Aorta (tissue), 5 donors: ENCODE data around the gene FATE1. TPM values are rescaled to one million over a fixed set of nuclear protein-coding genes. Genes with fewer than 3 reads are reported as not detected.
"Not testable (repeated sequence)": the region's sequence is repeated elsewhere in the genome, so short reads cannot be mapped to it uniquely, and the experiment has no call there.

Experiments
- ATAC-seq: fragments of 200-7000 bp; cut with Tn5 transposase; one replicate; pipeline ENCODE4 v1.9.1; 2022; ENCODE audit warnings: moderate library complexity; ENCODE audit not compliant: low FRiP score
- DNase-seq, 2 donors: peaks; one replicate each; pipeline ENCODE4 v3.0.0-alpha.2; 2020
- H3K27ac ChIP-seq, 2 donors: one replicate each; pipeline ENCODE4 v1.5.1; 2013; ENCODE audit warnings: low read length in 2 of 2, mild to moderate bottlenecking in 2 of 2, moderate library complexity in 2 of 2, control low read depth in 1 of 2, inconsistent platforms in 1 of 2, low read depth in 1 of 2
- H3K27me3 ChIP-seq, 2 donors: one replicate each; pipeline ENCODE4 v1.6.1; 2013; ENCODE audit warnings: control low read depth in 1 of 2, low read length in 1 of 2, mild to moderate bottlenecking in 1 of 2, moderate library complexity in 1 of 2; ENCODE audit not compliant: insufficient read depth in 2 of 2, control insufficient read depth in 1 of 2
- H3K36me3 ChIP-seq, 2 donors: one replicate each; pipeline ENCODE4 v1.6.1; 2013; ENCODE audit warnings: control low read depth in 1 of 2, low read length in 1 of 2, mild to moderate bottlenecking in 1 of 2; ENCODE audit not compliant: insufficient read depth in 2 of 2, control insufficient read depth in 1 of 2
- H3K4me1 ChIP-seq, 2 donors: one replicate each; pipeline ENCODE4 v1.6.1; 2013; ENCODE audit warnings: low read length in 2 of 2, control low read depth in 1 of 2, mild to moderate bottlenecking in 1 of 2, moderate library complexity in 1 of 2; ENCODE audit not compliant: insufficient read depth in 2 of 2, control insufficient read depth in 1 of 2
- H3K4me3 ChIP-seq, 2 donors: one replicate each; pipeline ENCODE4 v1.5.1; 2013; ENCODE audit warnings: low read length in 2 of 2, control low read depth in 1 of 2, mild to moderate bottlenecking in 1 of 2
- H3K9me3 ChIP-seq: one replicate; pipeline ENCODE4 v1.6.1; 2013; ENCODE audit warnings: mild to moderate bottlenecking, low read length; ENCODE audit not compliant: control insufficient read depth
- WGBS, 2 donors: extraction: QIAGEN DNeasy Blood & Tissue Kit; methylation state at CpG; one replicate each; pipeline ENCODE4 v1.1.7; 2013; 5-methylcytosine and 5-hydroxymethylcytosine counted together
- intact Hi-C, 2 donors: fragments of 100-400 bp; cut with DNase I; formaldehyde crosslinking; loops; one replicate each; pipeline versions ENCODE4 v1.14.2 to v1.15.0; 2022
- polyA plus RNA-seq, 2 donors: library from polyadenylated mRNA; stranded (reverse); fragments of 200-250 nt; gene quantifications; one replicate each; pipeline ENCODE4 v1.2.3, GENCODE V29; 2013
- total RNA-seq, 2 donors: library from RNA; stranded (reverse); fragmentation: NEBNext Ultra II Directional; extraction: Animal tissue kit (Norgen Biotek cat#: 25700); gene quantifications; one replicate each; pipeline ENCODE4 v1.2.1, GENCODE V29; 2021
- donor health status: healthy with polysubstance abuse.
- donor health status: Bipolar disorder and iron deficiency.
- donor health status: DM: no; HTN: no; CAD: no.
- donor health status: DM: no; HTN: no; CAD: no.
- donor health status: DM: yes; HTN: yes; CAD: no.

FATE1 gene
- total and polyA plus RNA-seq, 4 donors: not detected

DNA sequence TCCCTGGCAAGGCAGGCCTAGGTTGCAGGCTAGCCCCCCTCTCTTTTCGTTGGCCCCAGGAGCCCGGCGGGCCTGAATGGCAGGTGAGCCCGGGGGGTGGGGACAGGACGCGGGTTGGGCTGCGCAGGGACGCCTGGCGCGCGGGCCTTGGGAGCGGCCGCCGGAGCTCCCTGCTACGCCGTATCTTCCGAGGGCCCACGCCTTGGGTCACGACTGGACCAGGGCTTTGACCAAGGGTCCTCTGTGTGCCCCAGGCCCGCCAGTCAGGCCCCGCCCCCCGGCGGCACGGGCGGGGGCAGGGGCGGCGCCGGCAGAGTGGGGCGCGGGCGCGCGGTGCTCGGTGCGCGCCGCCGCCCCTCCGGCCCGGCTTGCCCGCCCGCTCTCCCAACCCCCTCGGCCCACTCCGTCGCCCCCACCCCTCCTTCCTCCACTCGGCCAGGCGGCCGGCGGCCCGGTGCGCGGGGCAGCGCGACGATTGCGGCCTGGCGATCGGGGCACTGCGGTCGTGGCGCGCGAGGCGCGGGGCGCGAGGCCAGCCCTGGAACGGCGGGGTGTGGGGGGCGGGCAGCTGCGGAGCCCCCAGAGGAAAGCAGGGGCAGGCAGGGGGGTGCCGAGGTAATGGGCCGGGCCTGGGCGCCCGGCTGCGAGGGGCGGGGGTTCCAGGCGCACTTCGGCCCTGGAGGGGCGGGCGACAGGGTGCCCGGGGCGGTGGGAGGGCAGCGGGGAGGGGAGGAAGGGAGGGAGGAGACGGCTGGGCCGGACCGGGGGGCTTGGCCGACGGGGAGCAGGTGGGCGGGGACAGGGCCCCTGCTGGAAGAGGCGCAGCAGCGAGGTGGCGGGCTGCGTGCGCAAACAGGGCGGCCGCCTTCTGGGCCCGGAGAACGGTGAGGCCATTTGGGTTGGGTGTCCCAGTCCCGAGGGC, 20.9 kb upstream of the FATE1 start, which contains the start of gene PRRG3:
Gene PRRG3, plus strand, starts transcription at position 798 of the 922 bp plus-strand sequence. CDS start 3,357 bp downstream, outside the sequence.
- WGBS, 2 donors: 2 to 28% methylated on average over 22 to 99 of the region's 100 CpGs
- H3K27me3 ChIP-seq: no peaks in the 10 kb centered on the region
- peaks cover 1% of the 10 kb centered on the region for H3K9me3 ChIP-seq
- H3K27ac ChIP-seq: no peak within 1 kb of the TSS
- no peak within 1 kb of the TSS for H3K4me3 ChIP-seq
- DNase-seq: no peak
- intact Hi-C loops: no loop called here
- H3K36me3 ChIP-seq: no peaks in the 10 kb centered on the region
- no peak for ATAC-seq
- H3K4me1 ChIP-seq: no peaks in the 10 kb centered on the region

DNA sequence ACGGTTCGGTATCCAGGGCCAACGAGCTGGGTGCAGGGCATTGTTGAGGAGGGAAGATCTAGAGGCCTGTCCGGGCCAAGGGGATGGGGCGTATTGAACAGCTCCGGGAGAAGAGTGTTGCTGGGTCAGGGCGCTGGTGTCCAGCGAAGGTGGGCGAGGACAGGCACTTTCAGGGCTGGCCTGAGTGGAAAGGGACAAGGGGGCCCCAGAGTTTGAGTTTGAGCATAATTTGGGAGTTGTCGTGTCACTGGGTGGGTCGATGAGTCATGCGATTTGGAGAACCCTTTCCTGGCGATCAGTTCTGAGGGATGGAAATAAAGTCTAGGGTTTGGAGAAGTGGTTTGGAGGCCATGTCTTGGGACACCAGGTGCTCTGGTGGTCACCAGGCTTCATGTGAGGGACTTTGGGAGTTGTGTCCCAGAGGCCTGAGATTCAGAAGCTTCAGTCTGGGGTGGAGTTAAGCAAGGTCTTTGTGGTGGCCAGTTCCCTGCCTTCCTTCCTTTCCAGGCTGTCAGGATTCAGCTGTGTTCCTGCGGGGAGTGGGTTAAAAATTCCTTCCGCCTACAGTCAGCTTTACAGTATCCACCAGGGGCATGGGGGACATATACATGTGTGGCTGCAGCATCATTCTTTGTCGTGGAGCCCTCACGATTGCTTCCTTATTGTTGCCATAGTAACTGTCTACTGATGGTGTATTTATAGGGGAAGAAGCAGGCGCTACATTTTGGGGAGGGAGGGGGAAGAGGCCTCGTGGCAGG, 20.1 kb upstream of the FATE1 start:
- Histone ChIP-seq H3K27me3 (no peaks in the 10 kb centered on the region), H3K4me3 (no peak overlapping the region), H3K4me1 (no peaks in the 10 kb centered on the region), H3K27ac (no peak overlapping the region), H3K36me3 (no peaks in the 10 kb centered on the region), H3K9me3 (peaks cover 1% of the 10 kb centered on the region)
- DNase-seq: no peak
- peak; percentile 5 for ATAC-seq
- 26 to 46% methylated on average over 19 of the region's 19 CpGs for WGBS, 2 donors
- intact Hi-C loops: no loop called here

GRCh38 chrX:151697082-151697481, 18.8 kb upstream of the FATE1 start:
- H3K4me1 ChIP-seq, H3K9me3 ChIP-seq, H3K27ac ChIP-seq, ATAC-seq, H3K36me3 ChIP-seq, H3K27me3 ChIP-seq, DNase-seq, intact Hi-C loops, H3K4me3 ChIP-seq: not testable (repeated sequence)
- WGBS, 2 donors: 93 to 95% methylated on average over 8 of the region's 8 CpGs

GRCh38 chrX:151697522-151697921, 18.3 kb upstream of the FATE1 start:
- intact Hi-C loops: no loop called here
- no peaks in the 10 kb centered on the region for H3K27me3 ChIP-seq
- peaks cover 1% of the 10 kb centered on the region for H3K9me3 ChIP-seq
- no peaks in the 10 kb centered on the region for H3K4me1 ChIP-seq
- no peak overlapping the region for H3K4me3 ChIP-seq
- H3K27ac ChIP-seq: no peak overlapping the region
- 59 to 75% methylated on average over 4 of the region's 4 CpGs for WGBS, 2 donors
- no peak for ATAC-seq
- H3K36me3 ChIP-seq: no peaks in the 10 kb centered on the region
- DNase-seq: no peak

DNA sequence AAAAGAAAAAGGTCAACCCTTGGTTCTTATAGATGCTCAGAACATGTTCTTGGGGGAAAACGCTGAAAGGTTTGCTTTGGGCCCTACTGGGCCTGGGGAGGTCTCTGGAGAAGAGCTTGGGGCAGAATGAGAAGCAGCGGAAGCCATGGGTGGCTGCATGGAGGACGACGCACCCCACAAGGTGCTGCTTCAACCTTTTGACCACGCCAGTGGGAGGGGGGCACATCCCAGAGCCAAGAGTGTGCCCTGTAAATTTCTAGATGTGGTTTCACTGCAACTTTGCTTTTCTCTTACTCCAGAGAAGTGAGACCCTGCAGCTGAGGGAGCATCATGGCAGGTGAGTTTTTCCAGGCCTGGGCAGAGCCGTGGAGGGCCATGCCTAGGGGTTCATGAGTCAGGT, 17.4 kb upstream of the FATE1 start:
- no peaks in the 10 kb centered on the region for H3K27me3 ChIP-seq
- intact Hi-C loops: no loop called here
- no peak overlapping the region for H3K27ac ChIP-seq
- H3K36me3 ChIP-seq: no peaks in the 10 kb centered on the region
- no peak overlapping the region for H3K4me3 ChIP-seq
- H3K4me1 ChIP-seq: no peaks in the 10 kb centered on the region
- 70 to 93% methylated on average over 6 of the region's 6 CpGs for WGBS, 2 donors
- no peaks in the 10 kb centered on the region for H3K9me3 ChIP-seq
- DNase-seq (no peak), ATAC-seq (no peak)

GRCh38 chrX:151699746-151700145, 16.1 kb upstream of the FATE1 start:
- DNase-seq (no peak), ATAC-seq (no peak)
- no peaks in the 10 kb centered on the region for H3K9me3 ChIP-seq
- intact Hi-C loops: no loop called here
- no peaks in the 10 kb centered on the region for H3K4me1 ChIP-seq
- H3K4me3 ChIP-seq: no peak overlapping the region
- H3K27ac ChIP-seq: no peak overlapping the region
- WGBS, 2 donors: 85 to 95% methylated on average over 9 of the region's 9 CpGs
- no peaks in the 10 kb centered on the region for H3K27me3 ChIP-seq
- no peaks in the 10 kb centered on the region for H3K36me3 ChIP-seq

GRCh38 chrX:151700581-151700980, 15.3 kb upstream of the FATE1 start:
- no peak for DNase-seq
- H3K36me3 ChIP-seq: no peaks in the 10 kb centered on the region
- H3K4me3 ChIP-seq: no peak overlapping the region
- WGBS, 2 donors: 88 to 95% methylated on average over 15 to 16 of the region's 16 CpGs
- ATAC-seq: no peak
- intact Hi-C loops: no loop called here
- no peaks in the 10 kb centered on the region for H3K4me1 ChIP-seq
- no peak overlapping the region for H3K27ac ChIP-seq
- no peaks in the 10 kb centered on the region for H3K9me3 ChIP-seq
- H3K27me3 ChIP-seq: no peaks in the 10 kb centered on the region

GRCh38 chrX:151701071-151701470, 14.8 kb upstream of the FATE1 start:
- intact Hi-C loops: no loop called here
- 96 to 98% methylated on average over 4 of the region's 4 CpGs for WGBS, 2 donors
- Histone ChIP-seq H3K9me3 (no peaks in the 10 kb centered on the region), H3K27me3 (no peaks in the 10 kb centered on the region), H3K4me1 (no peaks in the 10 kb centered on the region), H3K4me3 (no peak overlapping the region), H3K27ac (no peak overlapping the region), H3K36me3 (no peaks in the 10 kb centered on the region)
- ATAC-seq (no peak), DNase-seq (no peak)
